Measurements from ENCODE around the gene GMFB. TPM values are rescaled to one million over a fixed set of nuclear protein-coding genes. Genes with fewer than 3 reads are reported as not detected.

Gene GMFB
- total RNA-seq, 1 experiment from 2014 or later: 85.2 TPM

- Histone ChIP-seq H3K4me2 (ENCODE audit: low read length) (no peak overlapping the region), H3K9me2 (replicated peaks; ENCODE audit: low read length) (no peaks in the 10 kb centered on the region), H4K20me1 (ENCODE audit: low read length) (peaks cover 2% of the 10 kb centered on the region; the same call in 1 of the 2 replicates), H3K9me3 (ENCODE audit: low read length) (no peaks in the 10 kb centered on the region), H3K27ac (ENCODE audit: low read length) (no peak overlapping the region), H3F3A (ENCODE audit: low read length, unreplicated experiment) (peaks cover 24% of the 10 kb centered on the region), H3K79me2 (ENCODE audit: low read length) (peaks cover 22% of the 10 kb centered on the region), H3K27me3 (ENCODE audit: low read length) (no peaks in the 10 kb centered on the region), H3K4me3 (ENCODE audit: low read length) (no peak overlapping the region), H3K9ac (ENCODE audit: low read length) (no peak overlapping the region), H3K36me3 (ENCODE audit: low read depth, low read length) (peaks cover 37% of the 10 kb centered on the region), H3K4me1 (ENCODE audit: insufficient read depth, low read length) (peaks cover 43% of the 10 kb centered on the region), H2AFZ (ENCODE audit: low read length) (no peak overlapping the region)
- DNase-seq (no peak), ATAC-seq (no peak)
- TF ChIP-seq EZH2 (IDR thresholded peaks at IDR 0.05; ENCODE audit: low read length, unreplicated experiment) (no peak), EZH2phosphoT487 (IDR thresholded peaks at IDR 0.05; ENCODE audit: borderline replicate concordance, low read length) (no peak), CTCF (conservative IDR thresholded peaks at IDR 0.05; ENCODE audit: low read depth, low read length) (no peak)
- ChIA-PET POLR2A (ENCODE audit: unreplicated experiment) (no interaction called here), CTCF (no interaction called here)
- intact Hi-C loops (cut with micrococcal nuclease): no loop called here
- no TSS peak for BruUV-seq (replicated peaks)
Measured at GRCh38 chr14:54478636-54479215, 10.1 kb downstream of the GMFB start.

- Histone ChIP-seq H3K4me2 (ENCODE audit: low read length) (no peak overlapping the region), H4K20me1 (ENCODE audit: low read length) (no peaks in the 10 kb centered on the region), H3K9me2 (replicated peaks; ENCODE audit: low read length) (no peaks in the 10 kb centered on the region), H2AFZ (ENCODE audit: low read length) (no peak overlapping the region), H3K27ac (ENCODE audit: low read length) (no peak overlapping the region), H3K4me1 (ENCODE audit: insufficient read depth, low read length) (peaks cover 15% of the 10 kb centered on the region), H3K27me3 (ENCODE audit: low read length) (no peaks in the 10 kb centered on the region), H3K36me3 (ENCODE audit: low read depth, low read length) (peaks cover 26% of the 10 kb centered on the region), H3K79me2 (ENCODE audit: low read length) (peaks cover 6% of the 10 kb centered on the region), H3K9me3 (ENCODE audit: low read length) (no peaks in the 10 kb centered on the region), H3K9ac (ENCODE audit: low read length) (no peak overlapping the region), H3K4me3 (ENCODE audit: low read length) (no peak overlapping the region), H3F3A (ENCODE audit: low read length, unreplicated experiment) (peaks cover 10% of the 10 kb centered on the region)
- no TSS peak for BruUV-seq (replicated peaks)
- ATAC-seq: no peak
- CTCF ChIA-PET: no interaction called here
- TF ChIP-seq EZH2phosphoT487 (IDR thresholded peaks at IDR 0.05; ENCODE audit: borderline replicate concordance, low read length) (no peak), EZH2 (IDR thresholded peaks at IDR 0.05; ENCODE audit: low read length, unreplicated experiment) (no peak)
- POLR2A ChIA-PET (ENCODE audit: unreplicated experiment): no interaction called here
- intact Hi-C loops (cut with micrococcal nuclease): no loop called here
- no peak for DNase-seq
Measured at GRCh38 chr14:54475911-54476310, 12.9 kb downstream of the GMFB start.

- DNase-seq (no peak), ATAC-seq (no peak)
- peaks cover 26% of the 10 kb centered on the region for H3K36me3 ChIP-seq (ENCODE audit: low read depth, low read length)
- no peaks in the 10 kb centered on the region for H4K20me1 ChIP-seq (ENCODE audit: low read length)
- H2AFZ ChIP-seq (ENCODE audit: low read length): no peak overlapping the region
- H3K27ac ChIP-seq (ENCODE audit: low read length): no peak overlapping the region
- intact Hi-C loops (cut with micrococcal nuclease): no loop called here
- H3K4me2 ChIP-seq (ENCODE audit: low read length): no peak overlapping the region
- peaks cover 6% of the 10 kb centered on the region for H3K79me2 ChIP-seq (ENCODE audit: low read length)
- no TSS peak for BruUV-seq (replicated peaks)
- ChIA-PET CTCF (no interaction called here), POLR2A (ENCODE audit: unreplicated experiment) (no interaction called here)
- peaks cover 5% of the 10 kb centered on the region for H3F3A ChIP-seq (ENCODE audit: low read length, unreplicated experiment)
- H3K4me1 ChIP-seq (ENCODE audit: insufficient read depth, low read length): peaks cover 9% of the 10 kb centered on the region
- no peaks in the 10 kb centered on the region for H3K9me3 ChIP-seq (ENCODE audit: low read length)
- TF ChIP-seq EZH2phosphoT487 (IDR thresholded peaks at IDR 0.05; ENCODE audit: borderline replicate concordance, low read length) (no peak), EZH2 (IDR thresholded peaks at IDR 0.05; ENCODE audit: low read length, unreplicated experiment) (no peak), CTCF (conservative IDR thresholded peaks at IDR 0.05; ENCODE audit: low read depth, low read length) (no peak)
- no peaks in the 10 kb centered on the region for H3K9me2 ChIP-seq (replicated peaks; ENCODE audit: low read length)
- no peak overlapping the region for H3K4me3 ChIP-seq (ENCODE audit: low read length)
- H3K27me3 ChIP-seq (ENCODE audit: low read length): no peaks in the 10 kb centered on the region
- H3K9ac ChIP-seq (ENCODE audit: low read length): no peak overlapping the region
Measured at GRCh38 chr14:54475187-54475899, 13.4 kb downstream of the GMFB start.
